HFF-Myc (cell line): Measurements from ENCODE around the gene EXOSC3.
"Not testable (repeated sequence)": the region's sequence is repeated elsewhere in the genome, so short reads cannot be mapped to it uniquely, and the experiment has no call there.

Experiments used
- DNase-seq: peaks from one replicate; pipeline ENCODE4 v3.0.0-alpha.2; 2011; ENCODE audit warnings: low read depth; ENCODE audit errors: extremely low read depth
- H3K4me3 ChIP-seq: replicated peaks from 2 replicates; pipeline ENCODE4 v1.5.1; 2011; ENCODE audit warnings: low read depth, mild to moderate bottlenecking, control low read depth, low read length
- CTCF ChIP-seq: IDR thresholded peaks from 2 replicates; pipeline ENCODE4 v1.5.1; 2012; ENCODE audit warnings: mild to moderate bottlenecking, low read depth, low read length, control low read depth; ENCODE audit errors: missing control alignments

The EXOSC3 gene

GRCh38 chr9:37776328-37776727 lies 8.5 kb downstream of the EXOSC3 start:
- DNase-seq = no peak

GRCh38 chr9:37775216-37775919 lies 9.5 kb downstream of the EXOSC3 start:
- TF ChIP-seq CTCF = no peak
- H3K4me3 ChIP-seq = no peak overlapping the region
- no peak for DNase-seq

More at GRCh38 chr9:37776328-37776727, 8.5 kb downstream of the EXOSC3 start:
- no peak for TF ChIP-seq CTCF
- no peak overlapping the region for H3K4me3 ChIP-seq

GRCh38 chr9:37769995-37770394 lies 14.9 kb downstream of the EXOSC3 start:
- no peak for DNase-seq
- no peak for TF ChIP-seq CTCF
- no peak overlapping the region for H3K4me3 ChIP-seq

GRCh38 chr9:37769306-37769705 lies 15.6 kb downstream of the EXOSC3 start:
- no peak overlapping the region for H3K4me3 ChIP-seq
- no peak for DNase-seq
- no peak for TF ChIP-seq CTCF

- DNase-seq = not testable (repeated sequence)
Observed at GRCh38 chr9:37765263-37765662, 19.6 kb downstream of the EXOSC3 start.

GRCh38 chr9:37761511-37761910 lies 23.4 kb downstream of the EXOSC3 start:
- no peak for TF ChIP-seq CTCF
- no peak for DNase-seq
- no peak overlapping the region for H3K4me3 ChIP-seq

More at GRCh38 chr9:37765263-37765662, 19.6 kb downstream of the EXOSC3 start:
- not testable (repeated sequence) for H3K4me3 ChIP-seq

GRCh38 chr9:37760416-37761161 lies 24.3 kb downstream of the EXOSC3 start:
- no peak for TF ChIP-seq CTCF
- no peak for DNase-seq
- H3K4me3 ChIP-seq = no peak overlapping the region
